Natural killer cell (primary cell): ENCODE results near the gene ASTN2. TPM values are rescaled to one million over a fixed set of nuclear protein-coding genes. Genes with fewer than 3 reads are reported as not detected.

Source experiments
- ATAC-seq, 3 donors: fragments of 150-1000 bp in 2 of 3; fragments of 200-7000 bp in 1 of 3; cut with Tn5 transposase; 1 replicate in 1 of 3; 2 replicates in 2 of 3; pipeline ENCODE4 v1.10.0; 2021; ENCODE audit warnings: mild to moderate bottlenecking in 2 of 3, moderate library complexity in 2 of 3
- DNase-seq, 2 donors: peaks; one replicate each; pipeline versions ENCODE4 v3.0.0 to v3.0.0-alpha.2; 2013 to 2021; ENCODE audit warnings: mixed read lengths in 1 of 2
- H3K27ac ChIP-seq: one replicate; pipeline ENCODE4 v1.5.1; 2013; ENCODE audit warnings: mild to moderate bottlenecking, low read length
- H3K27me3 ChIP-seq: one replicate; pipeline ENCODE4 v1.6.1; 2013; ENCODE audit warnings: low read length; ENCODE audit not compliant: control insufficient read depth, insufficient read depth
- H3K36me3 ChIP-seq: one replicate; pipeline ENCODE4 v1.6.1; 2013; ENCODE audit warnings: low read length; ENCODE audit not compliant: control insufficient read depth, insufficient read depth
- H3K4me1 ChIP-seq: one replicate; pipeline ENCODE4 v1.6.1; 2013; ENCODE audit warnings: low read length; ENCODE audit not compliant: control insufficient read depth, insufficient read depth
- H3K4me3 ChIP-seq: one replicate; pipeline ENCODE4 v1.5.1; 2013; ENCODE audit warnings: low read length
- H3K9me3 ChIP-seq: one replicate; pipeline ENCODE4 v1.6.1; 2013; ENCODE audit warnings: low read length; ENCODE audit not compliant: control insufficient read depth, insufficient read depth
- H3K27ac Mint-ChIP-seq, 2 donors: one replicate each; pipeline ENCODE4 v1.8.0; 2022; ENCODE audit warnings: mild to moderate bottlenecking in 2 of 2, mixed read lengths in 2 of 2, moderate library complexity in 1 of 2
- H3K27me3 Mint-ChIP-seq, 2 donors: one replicate each; pipeline ENCODE4 v1.8.0; 2022; ENCODE audit warnings: low read depth in 2 of 2, mixed read lengths in 2 of 2
- H3K36me3 Mint-ChIP-seq: one replicate; pipeline ENCODE4 v1.8.0; 2022; ENCODE audit warnings: mixed read lengths
- H3K4me1 Mint-ChIP-seq, 2 donors: one replicate each; pipeline ENCODE4 v1.8.0; 2022; ENCODE audit warnings: mixed read lengths in 2 of 2
- H3K4me3 Mint-ChIP-seq: one replicate; pipeline ENCODE4 v1.8.0; 2022; ENCODE audit warnings: mild to moderate bottlenecking, moderate library complexity, mixed read lengths
- H3K9me3 Mint-ChIP-seq, 2 donors: one replicate each; pipeline ENCODE4 v1.8.0; 2022; ENCODE audit warnings: mixed read lengths in 2 of 2
- CTCF ChIP-seq: fragments of 200-600 bp; IDR thresholded peaks from one replicate; pipeline ENCODE4 v1.8.0; 2022; ENCODE audit warnings: antibody characterized with exemption
- WGBS: methylation state at CpG from one replicate; pipeline ENCODE4 v1.1.7; 2013; ENCODE audit warnings: missing lambda C conversion rate; ENCODE audit not compliant: insufficient coverage; 5-methylcytosine and 5-hydroxymethylcytosine counted together
- intact Hi-C: fragments of 100-400 bp; cut with micrococcal nuclease; formaldehyde crosslinking; loops from one replicate; pipeline ENCODE4 v1.14.2; 2022
- total RNA-seq, 4 donors: library from RNA; stranded (reverse); fragments of 120-200 nt in 1 of 4; gene quantifications; one replicate each; pipeline versions ENCODE4 v1.2.3 to v1.2.4, GENCODE V29; 2013 to 2022

ASTN2 gene
- total RNA-seq, 3 donors from 2014 or later (not counting 1 experiment from before 2014, with no cell fraction given) = 3.0 to 3.5 (median 3.2) TPM

- no peaks in the 10 kb centered on the region for H3K9me3 ChIP-seq
- H3K36me3 ChIP-seq = no peaks in the 10 kb centered on the region
- no peaks in the 10 kb centered on the region for H3K27me3 ChIP-seq
- H3K36me3 Mint-ChIP-seq = no peaks in the 10 kb centered on the region
- H3K27ac ChIP-seq = no peak overlapping the region
- no peaks in the 10 kb centered on the region for H3K4me1 Mint-ChIP-seq
- peaks cover 0 to 8% of the 10 kb centered on the region in 2 donors for H3K27me3 Mint-ChIP-seq
- WGBS = 88% methylated on average over 2 of the region's 2 CpGs
- no peaks in the 10 kb centered on the region for H3K4me1 ChIP-seq
- no peak for TF ChIP-seq CTCF
- H3K4me3 Mint-ChIP-seq = no peak overlapping the region
- no peak overlapping the region for H3K27ac Mint-ChIP-seq
- ATAC-seq (no peak), DNase-seq (no peak)
- H3K9me3 Mint-ChIP-seq = peaks cover 0 to 4% of the 10 kb centered on the region in 2 donors
- H3K4me3 ChIP-seq = no peak overlapping the region
- intact Hi-C loops = no loop called here
Observed at GRCh38 chr9:116749772-116750171, 665.1 kb downstream of the ASTN2 start.

GRCh38 chr9:116749176-116749575, 665.7 kb downstream of the ASTN2 start:
- no peak for DNase-seq
- Mint-ChIP-seq H3K9me3 (peaks cover 0 to 4% of the 10 kb centered on the region in 2 donors), H3K4me3 (no peak overlapping the region), H3K4me1 (no peaks in the 10 kb centered on the region), H3K27me3 (peaks cover 0 to 8% of the 10 kb centered on the region in 2 donors), H3K27ac (no peak overlapping the region), H3K36me3 (no peaks in the 10 kb centered on the region)
- ATAC-seq = no peak
- no peaks in the 10 kb centered on the region for H3K36me3 ChIP-seq
- H3K4me3 ChIP-seq = no peak overlapping the region
- H3K9me3 ChIP-seq = no peaks in the 10 kb centered on the region
- intact Hi-C loops = no loop called here
- WGBS = 100% methylated on average over 1 of the region's 3 CpGs
- H3K27ac ChIP-seq = no peak overlapping the region
- TF ChIP-seq CTCF = no peak
- no peaks in the 10 kb centered on the region for H3K27me3 ChIP-seq
- H3K4me1 ChIP-seq = no peaks in the 10 kb centered on the region

- H3K4me1 Mint-ChIP-seq = peaks cover 5% of the 10 kb centered on the region in 2 donors
- Histone ChIP-seq H3K4me3 (no peak overlapping the region), H3K9me3 (no peaks in the 10 kb centered on the region), H3K27ac (no peak overlapping the region), H3K36me3 (no peaks in the 10 kb centered on the region), H3K4me1 (no peaks in the 10 kb centered on the region), H3K27me3 (no peaks in the 10 kb centered on the region)
- TF ChIP-seq CTCF = no peak
- intact Hi-C loops = no loop called here
- no peaks in the 10 kb centered on the region for H3K36me3 Mint-ChIP-seq
- no peak overlapping the region for H3K4me3 Mint-ChIP-seq
- no peak overlapping the region for H3K27ac Mint-ChIP-seq
- H3K27me3 Mint-ChIP-seq = peaks cover 0 to 4% of the 10 kb centered on the region in 2 donors
- 87% methylated on average over 2 of the region's 2 CpGs for WGBS
- H3K9me3 Mint-ChIP-seq = peaks cover 0 to 2% of the 10 kb centered on the region in 2 donors
- DNase-seq (no peak), ATAC-seq (no peak)
Observed at GRCh38 chr9:116741742-116742141, 673.1 kb downstream of the ASTN2 start.

- Histone ChIP-seq H3K4me3 (no peak overlapping the region), H3K36me3 (no peaks in the 10 kb centered on the region), H3K4me1 (no peaks in the 10 kb centered on the region), H3K9me3 (no peaks in the 10 kb centered on the region), H3K27me3 (no peaks in the 10 kb centered on the region), H3K27ac (no peak overlapping the region)
- DNase-seq (no peak), ATAC-seq (no peak)
- no peak overlapping the region for H3K27ac Mint-ChIP-seq
- peaks cover 0 to 10% of the 10 kb centered on the region in 2 donors for H3K27me3 Mint-ChIP-seq
- peaks cover 7% of the 10 kb centered on the region in 2 donors for H3K4me1 Mint-ChIP-seq
- H3K9me3 Mint-ChIP-seq = peaks cover 0 to 2% of the 10 kb centered on the region in 2 donors
- no peaks in the 10 kb centered on the region for H3K36me3 Mint-ChIP-seq
- H3K4me3 Mint-ChIP-seq = no peak overlapping the region
- 67% methylated on average over 2 of the region's 3 CpGs for WGBS
- intact Hi-C loops = no loop called here
- TF ChIP-seq CTCF = no peak
Observed at GRCh38 chr9:116741086-116741740, 673.6 kb downstream of the ASTN2 start.
